ENCODE measurements around the gene BCL11A. TPM values are rescaled to one million over a fixed set of nuclear protein-coding genes. Genes with fewer than 3 reads are reported as not detected.

BCL11A gene
- polyA plus RNA-seq, 1 donor (not counting 4 experiments of a cell fraction or from before 2014, with no cell fraction given), result 5.0 TPM

DNA sequence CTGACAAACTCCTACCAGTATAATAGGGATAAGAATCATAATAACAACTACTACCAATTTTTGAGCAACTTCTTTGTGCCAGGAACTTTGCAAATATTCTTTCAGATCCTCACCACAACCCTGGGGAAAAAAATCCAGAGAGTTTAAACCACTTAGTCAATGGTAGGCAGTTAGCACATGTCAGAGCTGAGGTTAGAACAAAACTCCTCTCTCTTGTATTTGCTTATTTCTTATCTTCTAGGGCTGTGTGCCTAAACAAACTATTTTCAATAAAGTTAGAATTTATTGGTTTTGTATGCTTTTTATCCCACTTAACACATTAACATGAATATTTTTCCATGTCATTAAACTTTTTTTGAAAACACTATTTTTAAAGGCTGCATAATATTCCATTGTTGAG is 127.1 kb downstream of the BCL11A start:
- Histone ChIP-seq H3K4me2 (ENCODE audit: control insufficient read depth, extremely low read depth, insufficient read depth, low read depth, low read length) (no peak overlapping the region), H3K27me3 (ENCODE audit: control insufficient read depth, extremely low read depth, insufficient read depth, low read length) (no peaks in the 10 kb centered on the region), H3K9me3 (ENCODE audit: control insufficient read depth, low read depth, low read length) (no peaks in the 10 kb centered on the region), H3K27ac (ENCODE audit: control insufficient read depth, insufficient read depth, low read length) (no peak overlapping the region), H3K36me3 (ENCODE audit: control insufficient read depth in 2 of 2, extremely low read depth in 1 of 2, insufficient read depth in 2 of 2, low read length in 2 of 2) (no peaks in the 10 kb centered on the region), H3K9ac (ENCODE audit: control insufficient read depth, extremely low read depth, insufficient read depth, low read length) (no peak overlapping the region), H2AFZ (ENCODE audit: control insufficient read depth, low read length) (no peak overlapping the region), H3K79me2 (ENCODE audit: control insufficient read depth, insufficient read depth, low read length) (no peaks in the 10 kb centered on the region), H4K20me1 (ENCODE audit: control insufficient read depth, extremely low read depth, insufficient read depth, low read length) (no peaks in the 10 kb centered on the region), H3K9me1 (ENCODE audit: control insufficient read depth, extremely low read depth, insufficient read depth, low read length) (no peaks in the 10 kb centered on the region), H3K4me3 (ENCODE audit: control insufficient read depth in 2 of 3, extremely low read depth in 1 of 3, insufficient read depth in 2 of 3, low read depth in 1 of 3, low read length in 3 of 3) (no peak overlapping the region), H3K4me1 (ENCODE audit: control insufficient read depth, extremely low read depth, insufficient read depth, low read length) (no peaks in the 10 kb centered on the region)
- TF ChIP-seq EZH2 (IDR thresholded peaks at IDR 0.05; ENCODE audit: low read length), result no peak
- TF ChIP-seq, protein P1, sequence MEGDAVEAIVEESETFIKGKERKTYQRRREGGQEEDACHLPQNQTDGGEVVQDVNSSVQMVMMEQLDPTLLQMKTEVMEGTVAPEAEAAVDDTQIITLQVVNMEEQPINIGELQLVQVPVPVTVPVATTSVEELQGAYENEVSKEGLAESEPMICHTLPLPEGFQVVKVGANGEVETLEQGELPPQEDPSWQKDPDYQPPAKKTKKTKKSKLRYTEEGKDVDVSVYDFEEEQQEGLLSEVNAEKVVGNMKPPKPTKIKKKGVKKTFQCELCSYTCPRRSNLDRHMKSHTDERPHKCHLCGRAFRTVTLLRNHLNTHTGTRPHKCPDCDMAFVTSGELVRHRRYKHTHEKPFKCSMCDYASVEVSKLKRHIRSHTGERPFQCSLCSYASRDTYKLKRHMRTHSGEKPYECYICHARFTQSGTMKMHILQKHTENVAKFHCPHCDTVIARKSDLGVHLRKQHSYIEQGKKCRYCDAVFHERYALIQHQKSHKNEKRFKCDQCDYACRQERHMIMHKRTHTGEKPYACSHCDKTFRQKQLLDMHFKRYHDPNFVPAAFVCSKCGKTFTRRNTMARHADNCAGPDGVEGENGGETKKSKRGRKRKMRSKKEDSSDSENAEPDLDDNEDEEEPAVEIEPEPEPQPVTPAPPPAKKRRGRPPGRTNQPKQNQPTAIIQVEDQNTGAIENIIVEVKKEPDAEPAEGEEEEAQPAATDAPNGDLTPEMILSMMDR (optimal IDR thresholded peaks at IDR 0.05 in 1 of 3, IDR thresholded peaks at IDR 0.05 in 1 of 3, conservative IDR thresholded peaks at IDR 0.05 in 1 of 3; ENCODE audit: extremely low read depth in 1 of 3, insufficient read depth in 2 of 3, low read length in 3 of 3), result no peak
- dilution Hi-C loops (cut with MboI; ENCODE audit: extremely low pct_ligation_motif_present, low sequenced_read_pairs), result no loop called here
- no peak for DNase-seq (ENCODE audit: low read depth, low spot score)
- no peak for FAIRE-seq

DNA sequence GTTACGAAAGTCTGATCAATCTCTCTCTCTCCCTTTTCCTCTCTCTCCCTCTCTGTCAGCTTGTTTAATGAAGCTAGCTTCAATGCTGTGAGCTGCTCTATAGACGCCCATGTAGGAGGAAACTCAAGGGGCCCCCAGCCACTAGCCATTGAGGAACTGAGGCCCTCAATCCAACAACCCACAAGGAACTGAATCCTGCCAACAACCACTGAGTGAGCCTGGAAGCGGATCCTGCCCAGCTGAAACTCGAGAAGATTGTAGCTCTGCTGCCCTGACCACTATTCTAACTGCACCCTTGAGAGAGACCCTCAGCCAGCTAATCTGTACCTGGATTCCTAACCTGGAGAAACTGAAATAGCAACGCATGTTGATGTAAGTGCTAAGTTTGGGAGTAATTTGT is 129.2 kb downstream of the BCL11A start:
- Histone ChIP-seq H3K4me2 (ENCODE audit: control insufficient read depth, extremely low read depth, insufficient read depth, low read depth, low read length) (no peak overlapping the region), H4K20me1 (ENCODE audit: control insufficient read depth, extremely low read depth, insufficient read depth, low read length) (no peaks in the 10 kb centered on the region), H3K4me3 (ENCODE audit: control insufficient read depth in 2 of 3, extremely low read depth in 1 of 3, insufficient read depth in 2 of 3, low read depth in 1 of 3, low read length in 3 of 3) (no peak overlapping the region), H3K9me3 (ENCODE audit: control insufficient read depth, low read depth, low read length) (no peaks in the 10 kb centered on the region), H2AFZ (ENCODE audit: control insufficient read depth, low read length) (no peak overlapping the region), H3K9ac (ENCODE audit: control insufficient read depth, extremely low read depth, insufficient read depth, low read length) (no peak overlapping the region), H3K9me1 (ENCODE audit: control insufficient read depth, extremely low read depth, insufficient read depth, low read length) (no peaks in the 10 kb centered on the region), H3K79me2 (ENCODE audit: control insufficient read depth, insufficient read depth, low read length) (no peaks in the 10 kb centered on the region), H3K4me1 (ENCODE audit: control insufficient read depth, extremely low read depth, insufficient read depth, low read length) (no peaks in the 10 kb centered on the region), H3K27me3 (ENCODE audit: control insufficient read depth, extremely low read depth, insufficient read depth, low read length) (no peaks in the 10 kb centered on the region), H3K27ac (ENCODE audit: control insufficient read depth, insufficient read depth, low read length) (no peak overlapping the region), H3K36me3 (ENCODE audit: control insufficient read depth in 2 of 2, extremely low read depth in 1 of 2, insufficient read depth in 2 of 2, low read length in 2 of 2) (no peaks in the 10 kb centered on the region)
- TF ChIP-seq, protein P1 (optimal IDR thresholded peaks at IDR 0.05 in 1 of 3, IDR thresholded peaks at IDR 0.05 in 1 of 3, conservative IDR thresholded peaks at IDR 0.05 in 1 of 3; ENCODE audit: extremely low read depth in 1 of 3, insufficient read depth in 2 of 3, low read length in 3 of 3), result no peak
- no peak for TF ChIP-seq EZH2 (IDR thresholded peaks at IDR 0.05; ENCODE audit: low read length)
- DNase-seq (ENCODE audit: low read depth, low spot score), result no peak
- dilution Hi-C loops (cut with MboI; ENCODE audit: extremely low pct_ligation_motif_present, low sequenced_read_pairs), result no loop called here
- no peak for FAIRE-seq

All from keratinocyte (primary cell).